Natural killer cell (primary cell): ENCODE results near the gene CCDC71L. TPM values are rescaled to one million over a fixed set of nuclear protein-coding genes. Genes with fewer than 3 reads are reported as not detected.

Experiments used
- ATAC-seq, 3 donors: fragments of 150-1000 bp in 2 of 3; fragments of 200-7000 bp in 1 of 3; cut with Tn5 transposase; 1 replicate in 1 of 3; 2 replicates in 2 of 3; pipeline ENCODE4 v1.10.0; 2021; ENCODE audit warnings: mild to moderate bottlenecking in 2 of 3, moderate library complexity in 2 of 3
- DNase-seq, 2 donors: peaks; one replicate each; pipeline versions ENCODE4 v3.0.0 to v3.0.0-alpha.2; 2013 to 2021; ENCODE audit warnings: mixed read lengths in 1 of 2
- H3K27ac ChIP-seq: one replicate; pipeline ENCODE4 v1.5.1; 2013; ENCODE audit warnings: mild to moderate bottlenecking, low read length
- H3K27me3 ChIP-seq: one replicate; pipeline ENCODE4 v1.6.1; 2013; ENCODE audit warnings: low read length; ENCODE audit not compliant: control insufficient read depth, insufficient read depth
- H3K36me3 ChIP-seq: one replicate; pipeline ENCODE4 v1.6.1; 2013; ENCODE audit warnings: low read length; ENCODE audit not compliant: control insufficient read depth, insufficient read depth
- H3K4me1 ChIP-seq: one replicate; pipeline ENCODE4 v1.6.1; 2013; ENCODE audit warnings: low read length; ENCODE audit not compliant: control insufficient read depth, insufficient read depth
- H3K4me3 ChIP-seq: one replicate; pipeline ENCODE4 v1.5.1; 2013; ENCODE audit warnings: low read length
- H3K9me3 ChIP-seq: one replicate; pipeline ENCODE4 v1.6.1; 2013; ENCODE audit warnings: low read length; ENCODE audit not compliant: control insufficient read depth, insufficient read depth
- H3K27ac Mint-ChIP-seq, 2 donors: one replicate each; pipeline ENCODE4 v1.8.0; 2022; ENCODE audit warnings: mild to moderate bottlenecking in 2 of 2, mixed read lengths in 2 of 2, moderate library complexity in 1 of 2
- H3K27me3 Mint-ChIP-seq, 2 donors: one replicate each; pipeline ENCODE4 v1.8.0; 2022; ENCODE audit warnings: low read depth in 2 of 2, mixed read lengths in 2 of 2
- H3K36me3 Mint-ChIP-seq: one replicate; pipeline ENCODE4 v1.8.0; 2022; ENCODE audit warnings: mixed read lengths
- H3K4me1 Mint-ChIP-seq, 2 donors: one replicate each; pipeline ENCODE4 v1.8.0; 2022; ENCODE audit warnings: mixed read lengths in 2 of 2
- H3K4me3 Mint-ChIP-seq: one replicate; pipeline ENCODE4 v1.8.0; 2022; ENCODE audit warnings: mild to moderate bottlenecking, moderate library complexity, mixed read lengths
- H3K9me3 Mint-ChIP-seq, 2 donors: one replicate each; pipeline ENCODE4 v1.8.0; 2022; ENCODE audit warnings: mixed read lengths in 2 of 2
- WGBS: methylation state at CpG from one replicate; pipeline ENCODE4 v1.1.7; 2013; ENCODE audit warnings: missing lambda C conversion rate; ENCODE audit not compliant: insufficient coverage; 5-methylcytosine and 5-hydroxymethylcytosine counted together
- intact Hi-C: fragments of 100-400 bp; cut with micrococcal nuclease; formaldehyde crosslinking; loops from one replicate; pipeline ENCODE4 v1.14.2; 2022
- total RNA-seq, 4 donors: library from RNA; stranded (reverse); fragments of 120-200 nt in 1 of 4; gene quantifications; one replicate each; pipeline versions ENCODE4 v1.2.3 to v1.2.4, GENCODE V29; 2013 to 2022
- TF ChIP-seq, protein P1 (sequence below): fragments of 200-600 bp; IDR thresholded peaks from one replicate; pipeline ENCODE4 v1.8.0; 2022; ENCODE audit warnings: antibody characterized with exemption

CCDC71L gene
- total RNA-seq, 3 donors from 2014 or later (not counting 1 experiment from before 2014, with no cell fraction given) = 13.9 to 26.5 (median 14.1) TPM

DNA sequence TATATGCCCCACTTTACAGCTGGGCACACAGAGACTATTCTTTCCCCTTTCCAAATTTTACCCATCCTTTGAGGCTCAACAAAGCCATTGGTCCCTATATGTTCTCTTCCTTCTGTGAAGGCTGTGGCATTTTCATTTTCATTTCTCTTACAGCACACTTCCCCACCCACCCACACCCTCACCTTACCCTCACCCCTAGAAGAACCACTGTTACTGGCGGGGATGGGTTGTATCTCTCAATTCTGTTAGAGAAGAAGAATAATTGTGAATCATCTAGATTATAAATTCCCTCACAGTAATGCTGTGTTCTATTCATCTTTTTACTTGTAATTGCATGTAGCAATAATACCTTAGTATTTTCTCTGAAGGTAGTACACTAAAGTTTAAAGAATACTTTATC, 10.2 kb upstream of the CCDC71L start:
- Mint-ChIP-seq H3K4me1 (no peaks in the 10 kb centered on the region), H3K9me3 (no peaks in the 10 kb centered on the region), H3K36me3 (no peaks in the 10 kb centered on the region), H3K4me3 (no peak overlapping the region), H3K27ac (no peak overlapping the region), H3K27me3 (peaks cover 0 to 5% of the 10 kb centered on the region in 2 donors)
- H3K4me3 ChIP-seq = no peak overlapping the region
- H3K36me3 ChIP-seq = no peaks in the 10 kb centered on the region
- intact Hi-C loops = no loop called here
- TF ChIP-seq, protein P1, sequence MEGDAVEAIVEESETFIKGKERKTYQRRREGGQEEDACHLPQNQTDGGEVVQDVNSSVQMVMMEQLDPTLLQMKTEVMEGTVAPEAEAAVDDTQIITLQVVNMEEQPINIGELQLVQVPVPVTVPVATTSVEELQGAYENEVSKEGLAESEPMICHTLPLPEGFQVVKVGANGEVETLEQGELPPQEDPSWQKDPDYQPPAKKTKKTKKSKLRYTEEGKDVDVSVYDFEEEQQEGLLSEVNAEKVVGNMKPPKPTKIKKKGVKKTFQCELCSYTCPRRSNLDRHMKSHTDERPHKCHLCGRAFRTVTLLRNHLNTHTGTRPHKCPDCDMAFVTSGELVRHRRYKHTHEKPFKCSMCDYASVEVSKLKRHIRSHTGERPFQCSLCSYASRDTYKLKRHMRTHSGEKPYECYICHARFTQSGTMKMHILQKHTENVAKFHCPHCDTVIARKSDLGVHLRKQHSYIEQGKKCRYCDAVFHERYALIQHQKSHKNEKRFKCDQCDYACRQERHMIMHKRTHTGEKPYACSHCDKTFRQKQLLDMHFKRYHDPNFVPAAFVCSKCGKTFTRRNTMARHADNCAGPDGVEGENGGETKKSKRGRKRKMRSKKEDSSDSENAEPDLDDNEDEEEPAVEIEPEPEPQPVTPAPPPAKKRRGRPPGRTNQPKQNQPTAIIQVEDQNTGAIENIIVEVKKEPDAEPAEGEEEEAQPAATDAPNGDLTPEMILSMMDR = no peak
- no CpG with 5 or more reads among the region's 1 CpG for WGBS
- no peak for DNase-seq
- H3K4me1 ChIP-seq = no peaks in the 10 kb centered on the region
- ATAC-seq = no peak
- H3K9me3 ChIP-seq = no peaks in the 10 kb centered on the region
- no peaks in the 10 kb centered on the region for H3K27me3 ChIP-seq
- no peak overlapping the region for H3K27ac ChIP-seq

DNA sequence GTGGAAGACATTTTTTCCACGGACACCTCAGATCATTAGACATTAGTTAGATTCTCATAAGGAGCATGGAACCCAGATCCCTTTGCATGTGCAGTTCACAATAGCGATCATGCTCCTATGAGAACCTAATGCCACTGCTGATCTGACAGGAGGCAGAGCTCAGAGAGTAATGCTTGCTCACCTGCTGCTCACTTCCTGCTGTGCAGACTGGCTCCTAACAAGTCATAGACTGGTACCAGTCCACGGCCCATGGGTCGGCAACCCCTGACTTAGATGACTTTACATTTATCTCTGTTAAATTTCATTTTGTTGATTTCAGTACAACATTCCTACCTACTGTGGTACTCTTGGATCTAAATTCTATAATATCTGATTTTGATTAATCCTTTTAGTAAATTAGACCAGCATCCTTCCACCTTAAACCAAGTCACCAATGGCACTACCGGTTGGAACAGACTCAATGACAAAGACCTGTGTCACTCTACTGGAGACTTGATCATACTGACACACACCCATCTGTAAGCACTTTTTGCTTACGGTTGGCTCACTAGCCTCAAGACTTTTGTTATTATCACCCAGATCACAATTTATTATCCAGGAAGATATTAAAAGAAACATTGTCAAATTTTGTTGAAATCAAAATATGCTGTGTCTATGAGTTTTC, 8.0 kb upstream of the CCDC71L start:
- Histone ChIP-seq H3K36me3 (no peaks in the 10 kb centered on the region), H3K4me1 (no peaks in the 10 kb centered on the region), H3K27me3 (no peaks in the 10 kb centered on the region), H3K27ac (no peak overlapping the region), H3K4me3 (no peak overlapping the region), H3K9me3 (no peaks in the 10 kb centered on the region)
- Mint-ChIP-seq H3K4me3 (no peak overlapping the region), H3K4me1 (no peaks in the 10 kb centered on the region), H3K9me3 (no peaks in the 10 kb centered on the region), H3K36me3 (no peaks in the 10 kb centered on the region), H3K27ac (no peak overlapping the region), H3K27me3 (no peaks in the 10 kb centered on the region)
- intact Hi-C loops = no loop called here
- ATAC-seq (no peak), DNase-seq (no peak)
- WGBS = 95% methylated on average over 6 of the region's 6 CpGs
- TF ChIP-seq, protein P1 = no peak

DNA sequence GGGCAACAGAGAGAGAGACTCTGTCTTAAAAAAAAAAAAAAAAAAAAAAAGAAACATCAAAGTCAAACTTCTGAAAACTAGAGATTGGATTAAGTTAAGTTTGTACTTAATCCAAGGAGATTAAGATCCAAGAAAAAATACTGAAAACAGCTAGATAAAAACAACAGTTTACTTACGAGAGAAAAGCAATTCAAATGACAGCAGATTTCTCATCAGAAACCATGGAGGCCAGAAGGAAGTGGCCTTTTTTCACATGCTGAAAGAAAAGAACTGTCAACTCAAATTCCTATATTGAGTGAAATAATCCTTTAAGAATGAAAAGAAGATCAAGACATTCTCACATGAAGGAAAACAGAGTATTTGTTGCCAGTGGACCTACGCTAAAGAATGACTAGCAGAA, 5.4 kb upstream of the CCDC71L start:
- no peak overlapping the region for H3K27ac Mint-ChIP-seq
- Histone ChIP-seq H3K9me3 (no peaks in the 10 kb centered on the region), H3K36me3 (no peaks in the 10 kb centered on the region), H3K4me3 (no peak overlapping the region), H3K27ac (no peak overlapping the region), H3K4me1 (peaks cover under 1% of the 10 kb centered on the region), H3K27me3 (no peaks in the 10 kb centered on the region)
- ATAC-seq = no peak
- TF ChIP-seq, protein P1 = no peak
- H3K9me3 Mint-ChIP-seq = no peaks in the 10 kb centered on the region
- intact Hi-C loops = no loop called here
- WGBS = 100% methylated on average over 2 of the region's 2 CpGs
- H3K4me3 Mint-ChIP-seq = no peak overlapping the region
- no peak for DNase-seq
- peaks cover 3% of the 10 kb centered on the region in 2 donors for H3K4me1 Mint-ChIP-seq
- H3K27me3 Mint-ChIP-seq = no peaks in the 10 kb centered on the region
- no peaks in the 10 kb centered on the region for H3K36me3 Mint-ChIP-seq

DNA sequence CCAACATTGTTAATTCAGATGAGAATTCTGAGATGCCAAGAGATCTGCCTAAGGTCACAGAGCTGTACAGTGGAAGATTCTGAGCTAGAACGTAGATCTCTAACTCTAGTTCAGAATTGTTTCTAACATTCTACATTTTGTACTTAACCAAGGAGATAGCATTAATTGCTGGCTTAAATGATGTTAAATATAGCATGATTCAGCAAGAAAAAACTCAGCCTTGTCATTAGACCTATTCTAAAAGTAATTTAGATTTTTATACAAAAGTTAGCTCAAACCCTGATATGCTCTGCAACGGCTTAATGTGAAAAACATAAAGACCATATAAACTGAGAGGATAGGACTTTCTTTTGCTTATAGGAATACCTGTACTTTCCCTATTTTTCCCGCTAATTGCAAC, 3.4 kb upstream of the CCDC71L start:
- Mint-ChIP-seq H3K27ac (peak overlapping the region in 1 of 2 donors; percentile 14), H3K9me3 (no peaks in the 10 kb centered on the region), H3K36me3 (no peaks in the 10 kb centered on the region), H3K27me3 (no peaks in the 10 kb centered on the region), H3K4me1 (peaks cover 14% of the 10 kb centered on the region in 2 donors), H3K4me3 (no peak overlapping the region)
- no peak for ATAC-seq
- Histone ChIP-seq H3K27ac (no peak overlapping the region), H3K36me3 (no peaks in the 10 kb centered on the region), H3K9me3 (no peaks in the 10 kb centered on the region), H3K4me3 (no peak overlapping the region), H3K27me3 (no peaks in the 10 kb centered on the region), H3K4me1 (peaks cover 11% of the 10 kb centered on the region)
- no CpG with 5 or more reads among the region's 3 CpGs for whole genome bisulfite sequencing
- intact Hi-C loops = loop anchor here (5.0 kb wide), 3 partner anchors 53 to 503 kb away; partner anchors contain the start of genes HBP1 and PIK3CG
- DNase-seq = no peak
- TF ChIP-seq, protein P1 = no peak
